Measurements from ENCODE around the gene THRB. TPM values are rescaled to one million over a fixed set of nuclear protein-coding genes. Genes with fewer than 3 reads are reported as not detected.

THRB gene
- total RNA-seq, 1 donor from 2014 or later = 22.8 TPM

DNA sequence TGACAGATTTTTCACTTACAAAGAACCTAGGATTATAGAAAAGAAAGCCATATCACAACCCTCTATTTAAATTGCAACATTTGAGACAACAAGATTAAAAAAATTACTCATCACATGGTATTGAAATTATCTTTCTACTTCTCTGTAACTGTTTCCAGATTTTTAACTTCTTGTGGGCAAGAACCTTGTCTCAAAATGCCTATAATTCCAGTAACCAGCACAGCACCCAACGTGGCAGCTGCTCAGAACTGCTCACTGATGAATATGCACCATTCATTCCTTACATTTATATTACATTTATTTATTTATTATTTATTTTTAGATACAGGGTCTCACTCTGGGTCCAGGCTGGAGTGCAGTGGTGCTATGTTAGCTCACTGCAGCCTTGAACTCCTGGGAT lies 216.1 kb downstream of the THRB start:
- H3K9me3 ChIP-seq = no peaks in the 10 kb centered on the region
- DNase-seq (ENCODE audit: extremely low spot score in 2 of 2) = no peak
- TF ChIP-seq, protein P1, sequence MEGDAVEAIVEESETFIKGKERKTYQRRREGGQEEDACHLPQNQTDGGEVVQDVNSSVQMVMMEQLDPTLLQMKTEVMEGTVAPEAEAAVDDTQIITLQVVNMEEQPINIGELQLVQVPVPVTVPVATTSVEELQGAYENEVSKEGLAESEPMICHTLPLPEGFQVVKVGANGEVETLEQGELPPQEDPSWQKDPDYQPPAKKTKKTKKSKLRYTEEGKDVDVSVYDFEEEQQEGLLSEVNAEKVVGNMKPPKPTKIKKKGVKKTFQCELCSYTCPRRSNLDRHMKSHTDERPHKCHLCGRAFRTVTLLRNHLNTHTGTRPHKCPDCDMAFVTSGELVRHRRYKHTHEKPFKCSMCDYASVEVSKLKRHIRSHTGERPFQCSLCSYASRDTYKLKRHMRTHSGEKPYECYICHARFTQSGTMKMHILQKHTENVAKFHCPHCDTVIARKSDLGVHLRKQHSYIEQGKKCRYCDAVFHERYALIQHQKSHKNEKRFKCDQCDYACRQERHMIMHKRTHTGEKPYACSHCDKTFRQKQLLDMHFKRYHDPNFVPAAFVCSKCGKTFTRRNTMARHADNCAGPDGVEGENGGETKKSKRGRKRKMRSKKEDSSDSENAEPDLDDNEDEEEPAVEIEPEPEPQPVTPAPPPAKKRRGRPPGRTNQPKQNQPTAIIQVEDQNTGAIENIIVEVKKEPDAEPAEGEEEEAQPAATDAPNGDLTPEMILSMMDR (IDR thresholded peaks at IDR 0.05) = no peak
- TF ChIP-seq POLR2AphosphoS5 (IDR thresholded peaks at IDR 0.05; ENCODE audit: insufficient read depth in 1 of 2, low read depth in 1 of 2) (no peak), POLR2A (IDR thresholded peaks at IDR 0.05) (no peak)
- H3K4me3 ChIP-seq = no peak overlapping the region
- intact Hi-C loops (cut with DNase I) = no loop called here
- no peaks in the 10 kb centered on the region for H3K27me3 ChIP-seq
- H3K4me1 ChIP-seq = no peaks in the 10 kb centered on the region
- H3K27ac ChIP-seq = no peak overlapping the region
- no peaks in the 10 kb centered on the region for H3K36me3 ChIP-seq

DNA sequence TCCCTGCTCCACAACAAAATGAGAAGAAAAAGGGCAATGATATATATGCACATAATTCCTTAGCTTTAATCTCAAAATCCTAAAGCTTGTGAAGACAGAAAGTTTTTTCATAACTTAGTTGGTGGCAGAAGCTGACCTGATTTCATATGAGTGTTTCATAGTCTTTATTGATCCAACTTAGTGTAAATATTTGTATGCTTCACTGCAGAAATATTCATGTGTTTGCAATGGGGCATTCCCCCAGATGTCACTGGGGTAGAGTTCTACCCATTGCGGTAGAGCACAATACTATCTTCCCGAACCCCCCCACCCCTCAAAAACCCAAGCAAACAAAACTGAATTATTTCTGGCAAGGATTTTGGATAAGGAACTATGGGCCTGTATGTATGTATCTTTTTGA lies 221.2 kb downstream of the THRB start:
- H3K4me3 ChIP-seq = no peak overlapping the region
- intact Hi-C loops (cut with DNase I) = no loop called here
- H3K27me3 ChIP-seq = no peaks in the 10 kb centered on the region
- TF ChIP-seq, protein P1 (IDR thresholded peaks at IDR 0.05) = no peak
- TF ChIP-seq POLR2A (IDR thresholded peaks at IDR 0.05) = no peak
- TF ChIP-seq POLR2AphosphoS5 (IDR thresholded peaks at IDR 0.05; ENCODE audit: insufficient read depth in 1 of 2, low read depth in 1 of 2) = no peak
- no peaks in the 10 kb centered on the region for H3K36me3 ChIP-seq
- DNase-seq (ENCODE audit: extremely low spot score in 2 of 2) = no peak
- H3K9me3 ChIP-seq = no peaks in the 10 kb centered on the region
- peaks cover 10% of the 10 kb centered on the region for H3K4me1 ChIP-seq
- H3K27ac ChIP-seq = no peak overlapping the region

- intact Hi-C loops (cut with DNase I) = no loop called here
- no peak overlapping the region for H3K4me3 ChIP-seq
- peaks cover 10% of the 10 kb centered on the region for H3K4me1 ChIP-seq
- H3K36me3 ChIP-seq = no peaks in the 10 kb centered on the region
- H3K27ac ChIP-seq = no peak overlapping the region
- no peaks in the 10 kb centered on the region for H3K9me3 ChIP-seq
- H3K27me3 ChIP-seq = no peaks in the 10 kb centered on the region
- DNase-seq (ENCODE audit: extremely low spot score in 2 of 2) = no peak
- TF ChIP-seq POLR2A (IDR thresholded peaks at IDR 0.05) = no peak
- TF ChIP-seq, protein P1 (IDR thresholded peaks at IDR 0.05) = no peak
- TF ChIP-seq POLR2AphosphoS5 (IDR thresholded peaks at IDR 0.05; ENCODE audit: insufficient read depth in 1 of 2, low read depth in 1 of 2) = no peak
These were observed 221.8 kb downstream of the THRB start for GRCh38 chr3:24272875-24273274.

DNA sequence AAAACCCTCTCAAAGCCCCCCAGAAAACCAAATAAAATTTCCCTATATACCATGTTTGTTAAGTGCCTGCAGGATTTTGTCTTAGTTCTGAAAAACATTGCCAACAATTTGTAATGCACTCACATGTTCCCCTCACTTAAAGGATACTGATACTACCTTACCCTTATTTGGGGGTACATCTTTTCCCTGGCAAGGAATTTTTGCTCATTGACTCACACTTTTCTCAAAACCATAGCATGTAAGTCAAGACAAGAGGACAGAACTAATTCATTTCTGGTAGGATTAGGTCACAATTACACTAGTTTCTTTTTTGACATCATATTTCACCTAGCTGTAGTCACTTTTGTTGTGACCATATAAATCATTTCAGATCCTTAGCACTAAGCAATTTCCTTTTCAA lies 222.2 kb downstream of the THRB start:
- intact Hi-C loops (cut with DNase I) = no loop called here
- no peak for TF ChIP-seq POLR2AphosphoS5 (IDR thresholded peaks at IDR 0.05; ENCODE audit: insufficient read depth in 1 of 2, low read depth in 1 of 2)
- TF ChIP-seq, protein P1 (IDR thresholded peaks at IDR 0.05) = no peak
- no peak for TF ChIP-seq POLR2A (IDR thresholded peaks at IDR 0.05)
- no peaks in the 10 kb centered on the region for H3K36me3 ChIP-seq
- DNase-seq (ENCODE audit: extremely low spot score in 2 of 2) = no peak
- H3K4me1 ChIP-seq = peaks cover 10% of the 10 kb centered on the region
- no peak overlapping the region for H3K27ac ChIP-seq
- H3K27me3 ChIP-seq = no peaks in the 10 kb centered on the region
- no peak overlapping the region for H3K4me3 ChIP-seq
- no peaks in the 10 kb centered on the region for H3K9me3 ChIP-seq

DNA sequence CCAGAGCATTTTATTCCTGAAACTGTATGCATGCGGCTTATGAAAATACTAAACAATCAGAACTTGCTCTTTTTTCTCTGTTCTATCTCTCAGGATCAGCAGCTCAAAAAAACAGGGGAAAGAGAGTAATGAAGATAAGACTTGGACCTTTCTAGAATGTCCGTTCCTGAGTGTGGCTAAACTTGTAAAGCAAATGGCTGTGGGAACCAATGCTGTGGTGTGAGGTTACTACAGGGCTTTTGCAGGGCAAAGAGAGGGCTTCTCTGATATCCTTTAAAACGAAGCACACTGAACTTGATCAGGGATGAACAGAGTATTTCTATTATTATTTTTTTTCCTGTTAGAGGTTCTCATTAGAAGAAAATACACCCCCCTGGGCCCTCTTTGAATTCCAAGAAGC lies 223.4 kb downstream of the THRB start:
- no peak for DNase-seq (ENCODE audit: extremely low spot score in 2 of 2)
- H3K4me3 ChIP-seq = no peak overlapping the region
- intact Hi-C loops (cut with DNase I) = no loop called here
- no peaks in the 10 kb centered on the region for H3K36me3 ChIP-seq
- no peaks in the 10 kb centered on the region for H3K27me3 ChIP-seq
- TF ChIP-seq POLR2A (IDR thresholded peaks at IDR 0.05) (no peak), POLR2AphosphoS5 (IDR thresholded peaks at IDR 0.05; ENCODE audit: insufficient read depth in 1 of 2, low read depth in 1 of 2) (no peak)
- TF ChIP-seq, protein P1 (IDR thresholded peaks at IDR 0.05) = no peak
- H3K9me3 ChIP-seq = no peaks in the 10 kb centered on the region
- peaks cover 10% of the 10 kb centered on the region for H3K4me1 ChIP-seq
- H3K27ac ChIP-seq = no peak overlapping the region

All from vagina (tissue), 2 donors.